ENCODE data around the gene LAMA3.

DNA sequence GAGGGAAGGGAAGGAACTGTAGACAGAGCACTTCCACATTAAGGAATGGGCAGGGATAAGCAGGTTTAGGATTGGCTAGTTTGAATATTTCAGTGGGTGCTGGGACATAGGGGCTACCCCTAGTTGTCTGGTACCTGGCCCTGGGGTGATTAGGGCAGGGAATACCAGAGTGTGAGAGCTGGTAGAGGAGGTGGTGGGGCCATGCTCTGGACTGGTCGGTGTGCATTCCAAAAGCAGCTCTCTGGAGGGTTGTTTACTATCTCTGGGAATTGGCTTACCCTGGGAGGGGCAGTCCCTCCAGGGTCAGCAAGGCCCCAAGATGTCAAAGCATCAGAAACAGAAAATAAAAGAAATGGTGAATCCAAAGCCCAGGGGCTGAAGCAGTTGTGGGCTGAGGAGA is 103.8 kb downstream of the LAMA3 start:
- TF ChIP-seq, protein P1, sequence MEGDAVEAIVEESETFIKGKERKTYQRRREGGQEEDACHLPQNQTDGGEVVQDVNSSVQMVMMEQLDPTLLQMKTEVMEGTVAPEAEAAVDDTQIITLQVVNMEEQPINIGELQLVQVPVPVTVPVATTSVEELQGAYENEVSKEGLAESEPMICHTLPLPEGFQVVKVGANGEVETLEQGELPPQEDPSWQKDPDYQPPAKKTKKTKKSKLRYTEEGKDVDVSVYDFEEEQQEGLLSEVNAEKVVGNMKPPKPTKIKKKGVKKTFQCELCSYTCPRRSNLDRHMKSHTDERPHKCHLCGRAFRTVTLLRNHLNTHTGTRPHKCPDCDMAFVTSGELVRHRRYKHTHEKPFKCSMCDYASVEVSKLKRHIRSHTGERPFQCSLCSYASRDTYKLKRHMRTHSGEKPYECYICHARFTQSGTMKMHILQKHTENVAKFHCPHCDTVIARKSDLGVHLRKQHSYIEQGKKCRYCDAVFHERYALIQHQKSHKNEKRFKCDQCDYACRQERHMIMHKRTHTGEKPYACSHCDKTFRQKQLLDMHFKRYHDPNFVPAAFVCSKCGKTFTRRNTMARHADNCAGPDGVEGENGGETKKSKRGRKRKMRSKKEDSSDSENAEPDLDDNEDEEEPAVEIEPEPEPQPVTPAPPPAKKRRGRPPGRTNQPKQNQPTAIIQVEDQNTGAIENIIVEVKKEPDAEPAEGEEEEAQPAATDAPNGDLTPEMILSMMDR (IDR thresholded peaks at IDR 0.05) = no peak
- no peak for TF ChIP-seq POLR2A (IDR thresholded peaks at IDR 0.05)

All from right lobe of liver (tissue), 4 donors.